ENCODE data around the gene BBX. TPM values are rescaled to one million over a fixed set of nuclear protein-coding genes. Genes with fewer than 3 reads are reported as not detected.

BBX gene
- total RNA-seq, 1 donor from 2014 or later: 39.5 TPM

- TF ChIP-seq CTCF (IDR thresholded peaks at IDR 0.05) (no peak), POLR2AphosphoS5 (IDR thresholded peaks at IDR 0.05; ENCODE audit: insufficient read depth in 1 of 2, low read depth in 1 of 2) (no peak), POLR2A (IDR thresholded peaks at IDR 0.05) (no peak)
- intact Hi-C loops (cut with DNase I): no loop called here
- Histone ChIP-seq H3K4me3 (no peak overlapping the region), H3K4me1 (no peaks in the 10 kb centered on the region), H3K36me3 (no peaks in the 10 kb centered on the region), H3K27ac (no peak overlapping the region), H3K9me3 (no peaks in the 10 kb centered on the region), H3K27me3 (no peaks in the 10 kb centered on the region)
- no peak for DNase-seq (ENCODE audit: extremely low spot score in 2 of 2)
Observed at GRCh38 chr3:107496855-107497254, 25.9 kb upstream of the BBX start.

- intact Hi-C loops (cut with DNase I): no loop called here
- H3K27me3 ChIP-seq: no peaks in the 10 kb centered on the region
- H3K27ac ChIP-seq: no peak overlapping the region
- H3K9me3 ChIP-seq: no peaks in the 10 kb centered on the region
- no peak for DNase-seq (ENCODE audit: extremely low spot score in 2 of 2)
- no peak for TF ChIP-seq CTCF (IDR thresholded peaks at IDR 0.05)
- no peak for TF ChIP-seq POLR2A (IDR thresholded peaks at IDR 0.05)
- no peak for TF ChIP-seq POLR2AphosphoS5 (IDR thresholded peaks at IDR 0.05; ENCODE audit: insufficient read depth in 1 of 2, low read depth in 1 of 2)
- H3K36me3 ChIP-seq: no peaks in the 10 kb centered on the region
- no peaks in the 10 kb centered on the region for H3K4me1 ChIP-seq
- H3K4me3 ChIP-seq: no peak overlapping the region
Observed at GRCh38 chr3:107498646-107499045, 24.1 kb upstream of the BBX start.

- intact Hi-C loops (cut with DNase I): no loop called here
- H3K4me1 ChIP-seq: no peaks in the 10 kb centered on the region
Observed at GRCh38 chr3:107506458-107506857, 16.3 kb upstream of the BBX start.

GRCh38 chr3:107508331-107508730 lies 14.4 kb upstream of the BBX start:
- H3K36me3 ChIP-seq: no peaks in the 10 kb centered on the region
- no peaks in the 10 kb centered on the region for H3K4me1 ChIP-seq
- no peaks in the 10 kb centered on the region for H3K9me3 ChIP-seq
- H3K27me3 ChIP-seq: no peaks in the 10 kb centered on the region
- no peak overlapping the region for H3K4me3 ChIP-seq
- intact Hi-C loops (cut with DNase I): no loop called here
- no peak for DNase-seq (ENCODE audit: extremely low spot score in 2 of 2)
- no peak for TF ChIP-seq POLR2A (IDR thresholded peaks at IDR 0.05)
- TF ChIP-seq CTCF (IDR thresholded peaks at IDR 0.05): no peak
- TF ChIP-seq POLR2AphosphoS5 (IDR thresholded peaks at IDR 0.05; ENCODE audit: insufficient read depth in 1 of 2, low read depth in 1 of 2): no peak
- H3K27ac ChIP-seq: no peak overlapping the region

More at GRCh38 chr3:107506458-107506857, 16.3 kb upstream of the BBX start:
- Histone ChIP-seq H3K4me3 (no peak overlapping the region), H3K27me3 (no peaks in the 10 kb centered on the region), H3K9me3 (no peaks in the 10 kb centered on the region), H3K27ac (no peak overlapping the region), H3K36me3 (no peaks in the 10 kb centered on the region)
- DNase-seq (ENCODE audit: extremely low spot score in 2 of 2): no peak
- TF ChIP-seq POLR2AphosphoS5 (IDR thresholded peaks at IDR 0.05; ENCODE audit: insufficient read depth in 1 of 2, low read depth in 1 of 2) (no peak), CTCF (IDR thresholded peaks at IDR 0.05) (no peak), POLR2A (IDR thresholded peaks at IDR 0.05) (no peak)

- DNase-seq (ENCODE audit: extremely low spot score in 2 of 2): no peak
- Histone ChIP-seq H3K36me3 (no peaks in the 10 kb centered on the region), H3K4me3 (no peak overlapping the region), H3K9me3 (no peaks in the 10 kb centered on the region), H3K27ac (no peak overlapping the region), H3K4me1 (no peaks in the 10 kb centered on the region), H3K27me3 (no peaks in the 10 kb centered on the region)
- intact Hi-C loops (cut with DNase I): no loop called here
- no peak for TF ChIP-seq CTCF (IDR thresholded peaks at IDR 0.05)
- TF ChIP-seq POLR2AphosphoS5 (IDR thresholded peaks at IDR 0.05; ENCODE audit: insufficient read depth in 1 of 2, low read depth in 1 of 2): no peak
- TF ChIP-seq POLR2A (IDR thresholded peaks at IDR 0.05): no peak
Observed at GRCh38 chr3:107512108-107512507, 10.7 kb upstream of the BBX start.

Data from vagina (tissue), 2 donors.